GM19043 (cell line): ENCODE results near the gene ABCA4.

ENCODE experiments used
- ATAC-seq: cut with Tn5 transposase; IDR thresholded peaks from one replicate; pipeline ENCODE4 v1.9.1; 2021; ENCODE audit warnings: low read depth; ENCODE audit not compliant: unreplicated experiment

Gene ABCA4

DNA sequence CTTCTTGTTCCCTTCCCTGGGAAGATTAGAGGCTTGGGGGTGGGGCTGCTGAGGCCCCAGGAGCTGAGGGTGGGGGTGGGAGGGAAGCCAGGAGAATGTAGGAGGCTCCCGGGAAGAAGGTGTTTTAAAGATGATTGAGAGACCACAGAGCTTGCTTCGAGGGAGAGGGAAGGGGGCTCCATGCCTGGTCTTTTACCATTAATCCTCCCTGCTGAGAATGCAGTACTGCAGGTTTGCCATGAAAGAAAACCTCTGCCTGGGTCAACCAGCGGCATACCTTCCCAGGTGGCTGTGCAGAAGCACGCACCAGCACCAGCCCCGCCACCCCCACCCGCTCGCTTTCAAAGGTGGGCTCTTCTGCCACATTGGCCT is 15.4 kb downstream of the ABCA4 start:
- no peak for ATAC-seq

DNA sequence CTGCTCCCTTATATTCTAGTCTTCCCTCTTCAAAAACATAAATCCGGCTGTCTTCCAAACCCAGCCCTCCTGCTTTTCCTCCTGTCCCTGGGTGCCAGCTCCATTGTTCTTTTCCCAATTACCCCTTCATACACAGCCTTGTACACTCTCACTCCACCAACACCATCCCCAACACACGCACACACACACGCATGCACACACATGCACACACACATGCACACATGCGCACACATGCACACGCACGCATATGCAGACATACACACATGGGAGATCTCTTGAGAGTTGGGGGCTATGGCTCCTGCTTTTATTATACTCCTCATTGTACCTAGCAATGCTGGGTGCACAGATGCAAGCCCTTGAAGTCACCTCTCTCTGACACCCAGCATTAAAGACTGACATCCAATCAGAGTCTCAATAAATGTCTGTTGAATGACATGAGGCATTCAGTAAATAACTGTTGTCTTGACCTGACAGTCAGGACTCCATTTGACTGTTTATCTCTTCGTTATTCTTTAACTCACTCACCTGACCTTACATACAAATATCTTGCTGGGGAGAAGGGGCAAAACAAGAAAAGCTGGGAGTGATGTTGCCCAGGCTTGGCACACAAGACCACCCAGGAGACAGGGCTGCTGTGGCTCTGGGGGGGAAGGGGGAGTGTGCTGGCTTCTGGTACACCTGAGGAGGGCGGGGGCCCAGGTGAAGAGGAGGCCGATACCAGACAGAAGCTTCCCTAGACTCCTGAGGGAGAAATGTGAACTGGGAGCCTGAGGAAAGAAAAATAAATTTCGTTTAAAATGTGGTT is 16.0 kb downstream of the ABCA4 start:
- ATAC-seq = no peak

DNA sequence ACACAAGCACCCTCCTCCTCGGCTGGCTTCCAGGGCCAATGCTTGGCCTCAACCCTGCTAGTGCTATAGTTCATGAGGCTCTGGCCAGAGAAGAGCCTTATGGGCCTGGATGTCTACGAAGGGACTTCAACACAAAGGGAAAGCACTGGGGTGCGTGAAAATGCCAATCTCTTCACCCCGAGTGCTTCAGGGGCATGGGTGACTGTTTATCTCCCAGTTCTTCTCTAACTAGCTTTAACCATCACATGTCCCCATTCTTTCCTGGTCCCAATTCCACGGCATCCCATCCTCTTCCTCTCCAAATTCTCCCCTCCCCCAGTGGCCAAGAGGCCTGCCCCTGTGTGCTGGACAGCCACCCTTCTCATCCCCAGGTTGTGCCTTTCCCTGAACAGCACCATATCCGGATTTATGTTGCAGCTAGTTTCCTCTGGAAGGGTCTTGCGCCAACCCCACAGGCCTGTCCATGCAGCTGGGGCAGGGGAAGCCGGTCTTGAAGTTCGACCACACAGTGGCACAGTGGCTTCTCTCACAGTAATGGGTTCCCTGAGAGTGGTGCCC is 16.7 kb downstream of the ABCA4 start:
- no peak for ATAC-seq

DNA sequence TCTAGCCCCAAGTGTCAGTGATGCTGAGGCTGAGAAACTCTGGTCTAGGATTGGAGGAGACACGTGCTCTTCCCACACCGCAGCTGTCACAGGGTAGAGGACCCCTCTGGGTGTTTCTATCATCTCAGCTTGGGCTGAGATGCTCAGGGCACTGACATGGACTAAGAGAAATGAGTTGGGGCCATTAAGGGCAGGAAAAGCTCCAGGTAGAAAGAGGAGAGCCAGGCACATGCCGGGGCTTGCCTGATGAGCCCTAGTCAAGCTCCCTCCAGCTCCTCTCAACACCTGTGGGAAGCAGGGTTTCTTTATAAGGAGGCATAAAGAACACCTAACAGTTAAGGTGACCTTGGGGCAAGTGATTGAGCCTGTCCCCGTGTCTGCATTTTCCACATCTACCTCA is 17.3 kb downstream of the ABCA4 start:
- no peak for ATAC-seq

DNA sequence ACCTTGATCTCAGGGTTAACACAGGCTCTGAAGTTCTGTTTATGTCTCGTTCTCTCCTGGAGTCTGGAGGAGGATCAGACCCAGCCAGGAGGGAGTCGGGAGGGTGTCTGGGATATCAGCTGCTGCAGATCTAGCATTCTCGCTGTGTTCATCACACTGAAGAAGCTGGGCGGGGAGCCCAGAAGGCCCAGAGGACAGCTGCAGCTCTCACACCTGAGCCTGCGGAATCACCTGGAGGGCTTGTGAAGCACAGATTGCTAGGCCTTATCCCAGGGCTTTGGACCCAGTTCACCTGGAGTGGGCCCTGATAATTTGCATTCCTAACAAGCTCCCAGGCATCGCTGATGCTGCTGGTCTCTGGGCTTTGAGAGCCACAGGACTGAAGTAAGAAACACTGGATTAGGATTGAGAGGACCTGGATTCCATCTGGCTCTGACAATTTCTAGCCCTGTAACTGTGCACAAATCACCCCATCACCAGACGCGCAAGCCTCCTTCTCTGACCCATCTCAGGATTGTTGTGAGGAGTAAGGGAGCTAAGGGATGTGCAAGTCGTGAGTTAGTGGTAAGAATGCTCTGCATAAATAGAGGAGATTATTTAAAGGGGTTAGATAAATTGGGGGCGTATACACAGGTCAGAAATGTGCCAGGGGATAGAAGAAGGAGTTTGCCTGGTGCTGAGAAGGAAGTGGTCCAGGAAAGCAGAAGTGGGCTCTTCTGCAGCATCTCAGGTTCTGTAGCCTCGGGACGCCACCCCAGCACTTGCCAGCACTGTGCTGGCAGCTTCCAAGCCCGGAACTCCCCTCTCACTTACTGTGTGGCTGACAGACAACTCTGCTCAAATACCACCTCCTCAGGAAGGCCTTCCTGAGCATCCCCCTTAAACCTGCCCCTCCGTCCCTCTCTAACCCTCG is 19.1 kb downstream of the ABCA4 start:
- ATAC-seq = no peak

DNA sequence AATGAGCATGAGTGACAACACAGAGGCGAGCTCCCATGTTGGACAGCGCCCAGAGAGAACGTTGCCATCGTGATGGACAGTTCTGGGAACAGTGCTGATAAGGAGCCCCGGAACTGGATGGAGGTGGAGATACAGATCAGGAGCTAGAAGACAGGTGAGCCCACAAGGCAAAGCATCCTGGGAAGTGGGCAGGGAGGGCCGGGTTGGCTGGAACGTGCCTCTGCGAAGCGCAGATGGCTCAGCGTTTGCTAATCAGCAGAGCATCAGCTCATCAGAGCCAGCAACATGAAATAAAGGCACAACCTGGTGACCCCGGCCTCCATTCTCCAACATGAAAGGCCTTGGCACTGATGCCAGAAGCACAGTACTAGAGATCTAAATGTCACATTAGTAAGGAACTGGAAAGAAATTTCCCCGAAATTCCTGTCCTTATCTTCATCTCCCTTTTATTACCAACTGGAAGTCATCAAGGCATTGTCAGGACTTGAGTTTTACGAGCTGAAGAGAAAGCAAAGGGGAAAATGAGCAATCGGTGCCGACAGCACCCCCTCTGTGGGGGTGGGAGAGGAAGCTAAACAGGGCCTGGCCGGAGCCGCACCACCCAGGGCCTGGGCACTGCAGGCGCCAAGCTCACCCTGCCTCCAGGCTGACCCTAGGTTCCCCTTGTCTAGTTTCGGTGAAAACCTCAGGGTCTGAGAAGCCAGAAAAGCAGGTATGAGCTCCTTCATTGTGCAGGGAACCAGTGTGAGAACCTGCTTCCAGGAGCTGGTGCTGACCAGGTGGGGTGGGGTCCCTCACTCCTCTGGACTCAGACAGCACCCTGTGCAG is 19.9 kb downstream of the ABCA4 start:
- ATAC-seq = no peak

DNA sequence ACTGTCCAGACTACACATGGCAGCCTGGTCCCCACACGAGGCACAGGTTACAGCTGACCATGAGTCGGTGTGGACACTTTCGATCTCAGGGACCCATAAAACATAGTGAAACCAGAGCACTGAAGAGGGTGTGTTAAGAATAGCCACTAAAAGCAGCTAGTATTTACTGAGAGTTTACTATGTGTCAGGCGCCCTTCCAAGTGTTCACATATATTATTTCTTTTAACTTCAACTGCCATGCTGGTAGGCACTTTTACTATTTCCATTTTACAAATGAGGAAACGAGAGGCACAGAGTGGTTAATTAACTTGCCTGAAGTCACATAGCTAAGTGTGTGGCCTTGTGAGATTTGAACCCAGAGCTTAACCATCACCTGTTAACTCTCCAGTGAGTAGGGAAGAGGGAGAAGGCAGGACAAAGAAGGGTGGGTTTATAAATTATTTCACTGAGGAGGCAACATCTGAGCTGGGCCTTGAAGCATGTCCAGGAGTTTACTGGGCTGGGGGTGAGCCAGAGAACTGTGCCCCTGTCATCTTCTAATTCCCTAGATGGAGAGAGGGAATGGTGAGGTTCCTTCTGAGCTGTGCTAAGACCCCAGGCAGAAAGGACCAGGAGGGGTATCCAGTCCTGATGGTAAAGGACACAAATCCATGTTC is 20.7 kb downstream of the ABCA4 start:
- ATAC-seq = no peak

DNA sequence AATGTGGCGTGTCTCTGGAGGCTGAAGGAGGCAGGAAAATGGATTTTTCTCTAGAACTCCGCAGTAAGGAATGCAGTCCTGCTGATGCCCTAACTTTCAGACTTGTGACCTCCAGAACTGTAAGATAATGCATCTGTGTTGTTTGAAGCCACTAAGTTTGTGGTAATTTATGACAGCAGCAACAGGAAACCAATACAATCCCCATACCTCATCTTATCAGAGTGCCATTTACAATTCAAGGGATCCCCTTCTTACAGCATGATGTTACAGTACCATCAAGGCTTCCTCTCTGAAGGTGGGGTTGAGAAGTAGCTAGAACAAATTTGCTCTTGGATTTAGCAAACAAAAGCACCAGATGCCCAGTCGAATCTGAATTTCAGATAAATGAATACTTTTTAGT is 21.6 kb downstream of the ABCA4 start:
- ATAC-seq = no peak

DNA sequence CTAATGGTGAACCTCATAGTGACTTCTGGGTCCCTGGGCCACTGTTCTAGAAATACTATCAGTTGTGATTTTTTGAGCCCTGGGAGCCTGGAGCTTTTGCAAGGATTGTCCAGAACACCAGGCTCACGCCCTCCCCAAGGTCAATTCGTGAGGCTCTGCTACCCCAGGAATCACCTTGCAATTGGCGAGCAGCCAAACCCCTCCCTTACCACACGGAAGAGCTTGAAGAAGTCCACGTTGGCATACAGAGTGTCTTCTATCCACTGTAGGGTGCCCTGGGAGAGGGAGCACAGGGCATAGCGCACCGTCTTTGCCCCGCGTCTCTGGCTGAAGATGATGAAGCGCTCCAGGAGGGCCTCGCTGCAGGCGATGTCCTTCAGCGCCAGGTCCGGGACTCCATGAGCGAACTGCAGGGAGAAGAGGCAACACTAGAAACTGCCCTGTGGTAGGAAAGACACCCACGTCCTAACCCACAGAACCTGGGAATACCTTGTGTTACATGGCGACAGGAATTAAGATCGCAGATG is 22.3 kb downstream of the ABCA4 start:
- no peak for ATAC-seq

DNA sequence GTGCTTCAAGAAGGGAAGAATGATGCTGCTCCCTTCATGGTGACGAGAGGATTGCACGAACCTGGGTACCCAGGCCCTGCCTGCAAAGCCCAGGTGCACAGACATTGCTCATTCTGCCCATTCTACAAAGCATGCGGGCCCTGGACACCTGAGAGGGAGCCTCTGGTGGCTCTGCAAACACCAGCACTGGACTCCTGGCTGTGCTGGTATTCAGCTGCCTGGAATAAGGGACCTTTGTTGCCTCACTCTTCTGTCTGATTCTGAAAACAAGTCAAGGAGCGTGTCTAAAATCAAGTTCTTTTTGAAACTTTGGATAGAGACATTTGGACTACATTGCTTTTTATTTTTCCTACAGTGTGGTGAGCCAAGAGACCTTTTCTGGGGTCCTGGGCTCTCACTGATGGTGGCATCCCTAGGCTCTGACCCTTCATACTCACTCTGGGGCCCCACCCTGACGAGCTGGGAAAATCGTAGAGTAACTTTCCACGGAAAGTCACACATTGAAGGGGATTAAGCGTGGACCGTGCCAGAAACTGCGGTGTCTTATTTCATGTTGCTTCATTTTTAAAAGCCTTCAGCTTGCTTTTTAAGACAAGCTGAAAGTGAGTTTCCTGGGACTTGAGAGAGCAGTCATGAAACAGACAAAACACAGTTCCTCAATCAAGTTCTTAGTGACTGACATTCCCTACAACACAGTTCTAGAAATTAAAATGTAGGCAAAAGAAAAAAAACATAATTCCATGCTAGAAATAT is 24.0 kb downstream of the ABCA4 start:
- ATAC-seq = no peak

DNA sequence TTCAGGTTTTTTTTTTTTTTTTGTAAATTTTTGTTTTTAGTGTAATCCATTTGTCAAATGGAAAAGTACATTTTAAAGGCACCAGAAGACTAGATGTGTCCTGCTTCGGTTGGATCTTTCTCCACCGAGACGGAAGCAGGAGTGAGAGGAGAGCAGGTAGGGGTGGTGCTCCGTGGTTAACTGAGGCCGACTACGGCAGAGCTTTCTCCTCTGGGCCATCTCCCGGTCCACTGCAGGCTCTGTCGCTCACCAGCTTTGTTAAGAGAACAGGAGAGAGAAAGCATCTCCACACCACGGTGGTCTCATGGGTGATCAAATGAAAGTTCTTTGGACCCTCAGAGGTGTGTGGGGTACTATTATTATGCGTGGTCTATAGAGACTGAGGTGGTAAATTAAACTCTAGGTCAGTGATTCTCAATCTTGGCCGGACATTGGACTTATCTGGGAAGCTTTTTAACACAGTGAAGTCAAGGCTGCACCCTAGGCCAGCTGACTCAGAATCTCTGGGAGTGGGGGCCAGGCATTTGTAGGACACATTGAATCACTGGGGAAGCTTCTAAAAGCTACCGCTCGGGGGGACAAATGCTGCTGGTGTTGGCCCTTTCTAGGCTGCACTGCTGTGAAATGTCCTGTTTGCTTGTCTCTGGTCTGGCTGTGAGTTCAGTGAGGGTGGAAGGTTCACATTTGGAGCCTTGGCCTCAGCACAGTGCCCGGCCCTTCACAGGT is 25.0 kb downstream of the ABCA4 start:
- ATAC-seq = no peak

DNA sequence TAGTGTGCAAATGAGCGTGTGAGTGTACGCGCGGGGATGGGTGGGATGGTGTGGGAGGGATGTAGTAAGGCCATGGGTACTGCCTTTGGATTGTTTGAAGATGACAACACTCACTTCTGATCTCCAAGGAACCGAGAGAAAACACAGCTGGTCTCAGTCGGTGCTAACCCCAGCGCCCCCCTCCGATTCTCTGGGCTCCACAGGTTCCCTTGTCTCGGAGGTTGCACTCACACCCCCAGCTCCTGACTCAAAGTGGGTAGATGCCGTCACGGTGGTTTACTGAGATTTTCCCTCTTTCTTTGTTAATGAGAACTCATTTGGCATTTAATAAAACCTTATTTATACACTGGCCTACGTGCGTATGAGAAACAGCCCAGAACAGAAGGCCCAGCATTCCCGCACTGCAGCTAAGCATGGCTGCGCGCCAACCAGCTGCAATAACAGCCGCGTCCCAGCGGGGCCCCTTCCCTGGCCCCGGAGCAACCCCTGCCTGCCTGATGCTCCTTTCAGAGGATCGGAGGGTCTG is 25.8 kb downstream of the ABCA4 start:
- ATAC-seq = no peak

DNA sequence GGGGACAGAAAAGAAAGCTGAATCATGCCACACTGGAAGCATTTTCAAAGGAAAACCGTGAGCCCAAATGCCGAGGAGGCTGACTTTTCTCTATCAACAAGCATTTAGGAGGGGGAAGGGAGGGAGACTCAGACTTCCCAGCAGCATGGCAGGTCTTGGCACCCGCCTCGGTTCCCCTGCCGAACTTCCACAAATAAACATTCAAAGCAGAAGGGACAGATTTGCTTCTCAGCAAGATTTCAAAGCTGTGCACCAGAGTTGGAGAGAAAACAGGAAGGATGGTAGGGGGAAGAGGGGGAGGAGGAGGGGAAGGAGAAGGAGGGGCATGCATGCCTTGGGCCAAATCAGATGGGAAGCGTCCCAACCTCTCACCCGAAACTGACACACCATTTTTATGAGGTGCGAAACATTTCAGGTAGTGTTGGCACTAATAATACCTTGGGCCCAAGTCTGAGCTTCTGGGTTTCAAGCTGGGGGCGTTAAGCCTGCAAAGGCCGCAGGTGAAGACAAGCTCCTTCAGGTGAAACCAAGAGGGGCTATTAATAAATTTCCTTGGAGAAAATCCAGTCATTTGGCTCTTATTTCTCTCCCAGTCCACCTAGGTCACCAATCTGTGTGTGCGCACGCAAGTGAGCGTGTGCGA is 26.4 kb downstream of the ABCA4 start:
- ATAC-seq = no peak

DNA sequence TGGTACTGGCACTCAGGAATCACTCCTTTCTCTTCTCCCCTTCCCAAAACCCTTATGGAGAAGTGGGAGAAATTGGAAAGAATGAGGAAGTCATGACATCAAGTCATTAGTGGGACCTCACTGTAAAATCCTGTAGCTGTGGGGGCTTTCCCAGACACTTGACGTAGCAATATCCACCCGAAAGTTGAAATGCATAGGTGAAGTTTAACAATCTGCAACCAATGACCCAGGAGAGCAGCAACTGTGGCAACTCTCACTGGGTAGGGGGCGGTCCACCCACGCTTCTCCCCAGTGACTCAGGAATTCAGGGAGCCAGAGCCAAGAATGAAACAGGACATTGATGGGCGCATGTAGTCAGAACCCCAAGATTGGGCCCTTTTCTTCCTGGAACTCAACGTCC is 27.0 kb downstream of the ABCA4 start:
- ATAC-seq = no peak

DNA sequence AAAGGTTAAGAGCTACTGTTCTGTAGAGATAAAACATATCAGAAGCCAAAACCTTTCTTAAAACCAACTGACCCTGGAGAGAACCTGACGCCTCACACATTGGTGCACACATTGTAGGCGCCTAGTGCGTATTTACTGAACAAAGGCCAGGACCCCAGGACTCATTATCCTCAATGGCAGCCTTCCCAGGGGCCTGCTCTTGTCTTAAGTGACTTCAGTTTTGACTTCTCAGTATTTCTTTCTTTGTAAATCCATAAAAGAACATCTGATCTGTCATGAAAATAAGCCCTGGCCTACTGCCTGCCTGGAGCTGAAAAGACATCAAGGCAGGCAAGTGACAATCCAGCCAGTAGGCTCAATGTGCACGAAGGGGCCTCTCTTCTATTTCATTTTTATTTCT is 27.6 kb downstream of the ABCA4 start:
- no peak for ATAC-seq

DNA sequence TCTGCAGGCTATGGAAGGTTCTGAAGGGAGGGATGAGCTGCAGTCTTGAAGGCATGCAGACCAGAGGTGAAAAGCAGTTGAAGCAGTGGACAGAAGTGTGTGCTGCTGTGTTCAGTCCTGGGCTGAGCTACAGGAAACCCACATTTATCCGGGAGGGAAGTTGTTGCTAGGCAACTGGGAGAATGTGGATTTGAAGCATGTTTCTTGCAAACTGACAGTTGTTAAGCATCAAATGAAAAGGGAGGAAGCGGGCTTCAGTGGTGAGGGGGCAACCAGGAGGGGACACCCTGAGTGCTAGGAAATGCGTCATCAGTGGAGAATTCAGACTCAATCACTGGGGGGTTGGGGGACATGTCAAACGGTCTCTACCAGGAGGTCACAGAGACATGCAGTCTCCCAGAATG is 28.7 kb downstream of the ABCA4 start:
- no peak for ATAC-seq

DNA sequence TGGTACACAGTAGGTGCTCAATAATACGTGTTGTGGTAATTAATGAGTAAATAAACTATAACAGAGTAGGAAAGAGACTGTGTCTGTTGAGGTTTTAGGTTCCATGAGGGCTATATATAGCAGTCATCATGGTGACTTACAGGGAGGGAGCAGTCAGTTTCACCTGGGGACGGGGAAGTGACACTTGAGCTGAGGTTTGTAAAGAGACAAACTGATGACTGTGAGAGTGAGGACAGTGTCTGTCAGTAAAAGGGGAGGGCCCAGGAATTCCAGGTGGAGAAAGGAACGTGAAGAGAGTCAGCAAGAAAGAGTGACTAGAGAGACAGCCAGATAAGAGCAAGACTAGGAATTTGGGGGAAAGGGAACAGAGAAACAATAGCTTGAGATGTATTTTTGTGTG is 30.2 kb downstream of the ABCA4 start:
- no peak for ATAC-seq

DNA sequence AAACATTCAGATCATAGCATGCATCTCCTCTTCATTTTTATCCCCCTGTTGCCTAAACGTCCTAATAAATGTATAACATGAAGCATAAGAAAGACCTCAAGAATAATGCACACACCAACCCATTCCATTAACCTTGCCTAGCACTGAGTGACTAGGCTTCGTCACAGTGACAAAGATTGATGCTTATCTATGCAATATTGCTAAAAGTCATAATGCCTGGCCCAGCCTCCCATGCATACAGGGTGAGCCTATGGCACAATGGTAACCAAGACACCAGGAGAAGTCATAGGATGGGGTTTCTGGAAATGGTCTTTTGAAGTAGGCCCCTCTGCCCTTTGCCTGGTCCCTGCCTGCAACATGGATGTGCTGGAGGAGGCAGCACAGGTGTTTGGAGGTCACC is 33.8 kb downstream of the ABCA4 start:
- no peak for ATAC-seq
